GM12878 (cell line): Measurements from ENCODE around the gene PRKAG2. TPM values are rescaled to one million over a fixed set of nuclear protein-coding genes. Genes with fewer than 3 reads are reported as not detected.

Experiments
- ATAC-seq: fragments of 200-7000 bp; cut with Tn5 transposase; 3 replicates; pipeline ENCODE4 v1.9.1; 2020; ENCODE audit warnings: mild to moderate bottlenecking, moderate library complexity
- BruUV-seq: library from RNA; stranded (reverse); fragments of 400-500 nt; replicated peaks from 2 replicates; lab custom pipeline; 2021; lab: Mats Ljungman, UMichigan
- CTCF ChIA-PET: fragments of 300-600 bp; sonication (Branson Sonifier 250); formaldehyde crosslinking; extraction: SDS; loops from one replicate; lab custom pipeline; 2021; ENCODE audit warnings: inconsistent platforms; lab: Yijun Ruan, JAX
- POLR2A ChIA-PET: fragments of 350-600 bp; formaldehyde crosslinking; extraction: SDS; loops from one replicate; lab custom pipeline; 2021; ENCODE audit warnings: inconsistent platforms; lab: Charles Lee
- RAD21 ChIA-PET: fragments of 300-600 bp; sonication (Branson Sonifier 250); formaldehyde crosslinking; loops from one replicate; lab custom pipeline; 2023; ENCODE audit warnings: antibody characterized with exemption; ENCODE audit not compliant: unreplicated experiment; lab: Charles Lee
- SMC1A ChIA-PET: fragments of 300-600 bp; sonication (Branson Sonifier 250); formaldehyde crosslinking; loops from one replicate; lab custom pipeline; 2023; ENCODE audit not compliant: unreplicated experiment, uncharacterized antibody; lab: Charles Lee
- DNase-seq: peaks from one replicate; pipeline ENCODE4 v3.0.0-alpha.2; 2011; ENCODE audit warnings: low read depth, low spot score
- FAIRE-seq: peaks from 3 replicates; lab custom pipeline; 2011; peaks lifted over from hg19 to GRCh38; lab: Jason Lieb, UNC
- H2AFZ ChIP-seq: 2 replicates; pipeline ENCODE4 v1.6.0; 2011; ENCODE audit warnings: low read depth, low read length, control low read depth; ENCODE audit not compliant: control insufficient read depth
- H3K27ac ChIP-seq: 2 replicates; pipeline ENCODE4 v1.5.1; 2011; ENCODE audit warnings: control low read depth; ENCODE audit not compliant: control insufficient read depth, insufficient read depth
- H3K27me3 ChIP-seq, 2 experiments: replicated peaks in 1 of 2; 2 replicates each; pipeline versions ENCODE4 v1.6.0 to v1.6.1; 2011; ENCODE audit warnings: low read length in 1 of 2; ENCODE audit not compliant: control insufficient read depth in 2 of 2, insufficient read depth in 2 of 2
- H3K36me3 ChIP-seq, 2 experiments: 2 replicates each; pipeline ENCODE4 v1.5.1; 2011; ENCODE audit warnings: low read length in 1 of 2; ENCODE audit not compliant: control insufficient read depth in 2 of 2, insufficient read depth in 2 of 2
- H3K4me1 ChIP-seq: 2 replicates; pipeline ENCODE4 v1.6.1; 2011; ENCODE audit warnings: mild to moderate bottlenecking, low read length, moderate library complexity, mixed read lengths; ENCODE audit not compliant: control insufficient read depth, insufficient read depth
- H3K4me2 ChIP-seq: 2 replicates; pipeline ENCODE4 v1.6.0; 2011; ENCODE audit warnings: control low read depth; ENCODE audit not compliant: control insufficient read depth, insufficient read depth
- H3K4me3 ChIP-seq: fragments of 200-600 bp; sonication (generic); 2 replicates; pipeline ENCODE4 v1.5.1; 2016
- H3K79me2 ChIP-seq: 2 replicates; pipeline ENCODE4 v1.6.0; 2011; ENCODE audit warnings: low read length; ENCODE audit not compliant: control insufficient read depth, insufficient read depth
- H3K9ac ChIP-seq: 2 replicates; pipeline ENCODE4 v1.8.0; 2011; ENCODE audit warnings: low read length, control low read depth, mixed read lengths; ENCODE audit not compliant: control insufficient read depth, insufficient read depth
- H3K9me3 ChIP-seq: replicated peaks from 3 replicates; pipeline ENCODE4 v1.5.1; 2011; ENCODE audit warnings: mild to moderate bottlenecking, low read length; ENCODE audit not compliant: control insufficient read depth, insufficient read depth
- H4K20me1 ChIP-seq: 2 replicates; pipeline ENCODE4 v1.6.0; 2011; ENCODE audit not compliant: control insufficient read depth, insufficient read depth
- ETV6 ChIP-seq, 2 experiments: fragments of 450-650 bp in 1 of 2; IDR thresholded peaks in 1 of 2; conservative IDR thresholded peaks in 1 of 2; 2 replicates each; pipeline ENCODE4 v1.6.1; 2014; ENCODE audit warnings: antibody characterized with exemption in 1 of 2, borderline replicate concordance in 1 of 2, low read depth in 1 of 2, mild to moderate bottlenecking in 1 of 2, moderate library complexity in 1 of 2
- IKZF1 ChIP-seq: fragments of 450-650 bp; conservative IDR thresholded peaks from 2 replicates; pipeline ENCODE4 v1.6.1; 2017; ENCODE audit warnings: antibody characterized with exemption, mild to moderate bottlenecking
- NR2F1 ChIP-seq: fragments of 450-650 bp; conservative IDR thresholded peaks from 2 replicates; pipeline ENCODE4 v1.6.1; 2017; ENCODE audit warnings: mild to moderate bottlenecking
- ZNF24 ChIP-seq: fragments of 450-650 bp; IDR thresholded peaks from 2 replicates; pipeline ENCODE4 v1.6.1; 2017; ENCODE audit warnings: antibody characterized with exemption, mild to moderate bottlenecking
- WGBS: methylation state at CpG from one replicate; pipeline ENCODE4 v1.1.6; 2016; ENCODE audit warnings: low lambda C conversion rate; ENCODE audit not compliant: insufficient replicate concordance, insufficient coverage; ENCODE audit errors: missing lambda C conversion rate; 5-methylcytosine and 5-hydroxymethylcytosine counted together
- in situ Hi-C: fragments of 300-500 bp; cut with MboI; formaldehyde crosslinking; loops from 9 replicates; pipeline ENCODE4 v1.14.3; 2018; ENCODE audit warnings: mixed read lengths
- intact Hi-C: fragments of 100-400 bp; cut with micrococcal nuclease; formaldehyde crosslinking; loops from one replicate; pipeline ENCODE4 v1.14.2; 2022; ENCODE audit not compliant: unreplicated experiment
- polyA plus RNA-seq, 11 experiments: library from polyadenylated mRNA; depleted of rRNA in 4 of 11; unstranded in 6 of 11; stranded (reverse) in 5 of 11; fragments of >200 nt; fragmentation: Nextera tagmentation in 4 of 11; fragmentation: Illumina TruSeq in 1 of 11; extraction: Ambion mirVana in 4 of 11; extraction: Trizol in 1 of 11; gene quantifications; 1 replicate in 1 of 11; 2 replicates in 10 of 11; pipeline versions ENCODE4 v1.2.1 to v1.2.3, GENCODE V29; 2011 to 2016; ENCODE audit warnings: inconsistent platforms in 2 of 11, missing spikeins in 2 of 11, low read depth in 1 of 11
- total RNA-seq, 4 experiments: library from RNA; depleted of rRNA in 3 of 4; stranded (reverse); fragments of >200 nt in 3 of 4; fragmentation: Illumina TruSeq in 1 of 4; extraction: Trizol in 1 of 4; gene quantifications; 2 replicates each; pipeline versions ENCODE4 v1.2.1 to v1.2.3, GENCODE V29; 2013 to 2021
- TF ChIP-seq, protein P1 (sequence below): fragments of 450-650 bp; formaldehyde crosslinking; IDR thresholded peaks from 2 replicates; pipeline ENCODE4 v1.5.0; 2022; ENCODE audit warnings: mild to moderate bottlenecking, missing genetic modification characterization

Gene PRKAG2
- total and polyA plus RNA-seq, 10 of the 15 experiments (the other 5 are each of a cell fraction or from before 2014, with no cell fraction given), result 3.4 to 8.9 (median 6.8) TPM

DNA sequence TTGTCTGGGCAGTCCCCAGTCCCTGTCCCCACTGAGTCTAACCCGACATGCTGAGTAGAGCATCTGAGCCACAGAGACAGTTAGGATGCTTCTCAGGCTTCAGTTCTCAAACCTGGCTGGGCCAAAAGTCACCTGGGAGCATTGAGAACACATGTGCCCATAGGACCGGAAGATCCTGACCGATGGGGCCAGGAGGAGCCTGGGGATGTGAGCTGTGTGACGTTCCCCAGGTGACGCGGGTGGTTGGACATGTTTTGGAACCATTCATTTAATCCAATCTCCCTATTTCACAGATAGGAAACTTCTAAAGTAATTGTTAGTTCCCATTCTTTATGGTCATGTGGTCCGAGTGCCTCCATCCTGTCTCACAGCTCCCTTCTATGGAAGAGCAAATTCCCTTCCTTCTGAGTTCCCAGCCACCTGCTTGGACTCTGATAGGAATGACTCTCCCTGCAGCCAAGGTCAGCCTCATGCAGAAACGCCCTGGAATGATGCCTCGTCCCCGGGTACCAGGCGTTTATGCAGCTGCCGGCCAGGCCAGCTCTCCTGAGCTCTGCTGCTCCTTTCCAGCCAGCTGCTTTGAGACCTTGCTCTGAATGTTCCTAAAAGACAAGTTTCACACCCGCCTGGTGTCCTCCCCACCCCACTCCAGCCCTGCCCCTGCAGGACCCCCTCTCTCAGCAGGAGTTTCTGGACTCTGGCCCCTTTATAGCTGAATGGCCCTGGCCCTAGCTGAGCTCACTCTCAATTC lies 190.7 kb downstream of the PRKAG2 start:
- BruUV-seq, result no TSS peak
- intact Hi-C loops (no loop called here), in situ Hi-C loops (no loop called here)
- no peak overlapping the region for H3K4me3 ChIP-seq
- ChIA-PET SMC1A (no interaction called here), POLR2A (interaction anchor here (0.6 kb wide), 1 partner anchor 206 kb away, joined by 4 read pairs; no protein-coding TSS in a partner anchor), RAD21 (no interaction called here), CTCF (interaction anchor here (0.6 to 0.9 kb wide), 2 partner anchors 269 to 1246 kb away, joined by 3 to 4 read pairs; no protein-coding TSS in a partner anchor)
- no peak for FAIRE-seq
- H3K27ac ChIP-seq, result no peak overlapping the region
- no peaks in the 10 kb centered on the region for H3K36me3 ChIP-seq
- no peaks in the 10 kb centered on the region for H3K79me2 ChIP-seq
- H3K9ac ChIP-seq, result no peak overlapping the region
- no peak for TF ChIP-seq IKZF1
- TF ChIP-seq, protein P1, sequence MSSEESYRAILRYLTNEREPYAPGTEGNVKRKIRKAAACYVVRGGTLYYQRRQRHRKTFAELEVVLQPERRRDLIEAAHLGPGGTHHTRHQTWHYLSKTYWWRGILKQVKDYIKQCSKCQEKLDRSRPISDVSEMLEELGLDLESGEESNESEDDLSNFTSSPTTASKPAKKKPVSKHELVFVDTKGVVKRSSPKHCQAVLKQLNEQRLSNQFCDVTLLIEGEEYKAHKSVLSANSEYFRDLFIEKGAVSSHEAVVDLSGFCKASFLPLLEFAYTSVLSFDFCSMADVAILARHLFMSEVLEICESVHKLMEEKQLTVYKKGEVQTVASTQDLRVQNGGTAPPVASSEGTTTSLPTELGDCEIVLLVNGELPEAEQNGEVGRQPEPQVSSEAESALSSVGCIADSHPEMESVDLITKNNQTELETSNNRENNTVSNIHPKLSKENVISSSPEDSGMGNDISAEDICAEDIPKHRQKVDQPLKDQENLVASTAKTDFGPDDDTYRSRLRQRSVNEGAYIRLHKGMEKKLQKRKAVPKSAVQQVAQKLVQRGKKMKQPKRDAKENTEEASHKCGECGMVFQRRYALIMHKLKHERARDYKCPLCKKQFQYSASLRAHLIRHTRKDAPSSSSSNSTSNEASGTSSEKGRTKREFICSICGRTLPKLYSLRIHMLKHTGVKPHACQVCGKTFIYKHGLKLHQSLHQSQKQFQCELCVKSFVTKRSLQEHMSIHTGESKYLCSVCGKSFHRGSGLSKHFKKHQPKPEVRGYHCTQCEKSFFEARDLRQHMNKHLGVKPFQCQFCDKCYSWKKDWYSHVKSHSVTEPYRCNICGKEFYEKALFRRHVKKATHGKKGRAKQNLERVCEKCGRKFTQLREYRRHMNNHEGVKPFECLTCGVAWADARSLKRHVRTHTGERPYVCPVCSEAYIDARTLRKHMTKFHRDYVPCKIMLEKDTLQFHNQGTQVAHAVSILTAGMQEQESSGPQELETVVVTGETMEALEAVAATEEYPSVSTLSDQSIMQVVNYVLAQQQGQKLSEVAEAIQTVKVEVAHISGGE, result no peak
- TF ChIP-seq NR2F1, result no peak
- no peak for TF ChIP-seq ZNF24
- TF ChIP-seq ETV6 (conservative IDR thresholded peaks at IDR 0.05 in 1 of 2, IDR thresholded peaks at IDR 0.05 in 1 of 2; ENCODE audit: borderline replicate concordance in 1 of 2, low read depth in 1 of 2), result no peak
- H3K4me2 ChIP-seq, result no peak overlapping the region
- no peaks in the 10 kb centered on the region for H4K20me1 ChIP-seq
- 69% methylated on average over 13 of the region's 13 CpGs for WGBS
- no peaks in the 10 kb centered on the region for H3K4me1 ChIP-seq
- DNase-seq, result no peak
- ATAC-seq, result no peak
- H3K27me3 ChIP-seq, result no peaks in the 10 kb centered on the region; a peak in 1 of 4 replicates
- H3K9me3 ChIP-seq, result no peaks in the 10 kb centered on the region
- no peak overlapping the region for H2AFZ ChIP-seq
